SK-N-SH (cell line): ENCODE results near the gene BAIAP2L2. TPM values are rescaled to one million over a fixed set of nuclear protein-coding genes. Genes with fewer than 3 reads are reported as not detected.

Experiments used
- CTCF ChIA-PET: fragments of 300-600, 350-600 bp; formaldehyde crosslinking; extraction: SDS; loops from one replicate; lab custom pipeline; 2021; lab: Yijun Ruan, JAX
- POLR2A ChIA-PET: fragments of 350-600 bp; sonication (Branson Sonifier 250); formaldehyde crosslinking; extraction: SDS; loops from one replicate; lab custom pipeline; 2020; ENCODE audit warnings: antibody characterized with exemption, inconsistent platforms; lab: Yijun Ruan, JAX
- DNase-seq: peaks from one replicate; pipeline ENCODE4 v3.0.0; 2012
- H2AFZ ChIP-seq: fragments of 200-600 bp; sonication (generic); 2 replicates; pipeline ENCODE4 v1.8.1; 2016; ENCODE audit warnings: antibody characterized with exemption, mild to moderate bottlenecking, low read depth
- H3F3A ChIP-seq: fragments of 200-600 bp; sonication (generic); replicated peaks from 2 replicates; pipeline ENCODE3; 2016; ENCODE audit warnings: antibody characterized with exemption, mild to moderate bottlenecking; ENCODE audit not compliant: insufficient read depth
- H3K27ac ChIP-seq, 2 experiments: fragments of 200-500 bp in 1 of 2; fragments of 200-600 bp in 1 of 2; sonication (Bioruptor generic) in 1 of 2; sonication (generic), shearing (Covaris generic) in 1 of 2; 2 replicates each; pipeline versions ENCODE4 v1.5.1 to v1.6.1; 2014 to 2016; ENCODE audit warnings: low read depth in 2 of 2, inconsistent platforms in 1 of 2, low read length in 1 of 2, mild to moderate bottlenecking in 1 of 2, mixed read lengths in 1 of 2
- H3K27me3 ChIP-seq: fragments of 200-600 bp; sonication (generic), shearing (Covaris generic); 2 replicates; pipeline ENCODE4 v1.6.1; 2016; ENCODE audit warnings: mixed run types; ENCODE audit not compliant: insufficient read depth
- H3K36me3 ChIP-seq, 2 experiments: fragments of 200-500 bp in 1 of 2; fragments of 200-600 bp in 1 of 2; sonication (Bioruptor generic) in 1 of 2; sonication (generic) in 1 of 2; replicated peaks in 1 of 2; 2 replicates each; pipeline versions ENCODE3 to v1.5.1; 2014 to 2016; ENCODE audit warnings: low read length in 1 of 2, mild to moderate bottlenecking in 1 of 2; ENCODE audit not compliant: insufficient read depth in 2 of 2, control insufficient read depth in 1 of 2
- H3K4me1 ChIP-seq, 2 experiments: fragments of 200-500 bp in 1 of 2; fragments of 200-600 bp in 1 of 2; sonication (Bioruptor generic) in 1 of 2; sonication (generic), shearing (Covaris generic) in 1 of 2; 2 replicates each; pipeline versions ENCODE4 v1.5.1 to v1.6.1; 2014 to 2016; ENCODE audit warnings: low read depth in 1 of 2, low read length in 1 of 2, mixed run types in 1 of 2; ENCODE audit not compliant: insufficient read depth in 2 of 2, control insufficient read depth in 1 of 2
- H3K4me2 ChIP-seq: fragments of 200-600 bp; sonication (generic), shearing (Covaris generic); 2 replicates; pipeline ENCODE4 v1.6.1; 2017; ENCODE audit warnings: mixed run types
- H3K4me3 ChIP-seq, 2 experiments: fragments of 200-500 bp in 1 of 2; fragments of 200-600 bp in 1 of 2; sonication (Bioruptor generic) in 1 of 2; sonication (generic), shearing (Covaris generic) in 1 of 2; 2 replicates each; pipeline versions ENCODE4 v1.5.1 to v1.8.1; 2014 to 2016; ENCODE audit warnings: low read depth in 2 of 2, inconsistent platforms in 1 of 2, low read length in 1 of 2, mild to moderate bottlenecking in 1 of 2, mixed read lengths in 1 of 2, moderate library complexity in 1 of 2
- H3K79me2 ChIP-seq: fragments of 200-600 bp; sonication (generic); 2 replicates; pipeline ENCODE4 v1.8.1; 2017; ENCODE audit warnings: mild to moderate bottlenecking; ENCODE audit not compliant: insufficient read depth
- H3K9ac ChIP-seq: fragments of 200-600 bp; sonication (generic); 2 replicates; pipeline ENCODE4 v1.6.1; 2017; ENCODE audit warnings: mixed run types
- H3K9me2 ChIP-seq: fragments of 200-600 bp; sonication (generic); 2 replicates; pipeline ENCODE4 v1.6.1; 2017; ENCODE audit warnings: mixed run types
- H3K9me3 ChIP-seq: fragments of 200-600 bp; sonication (generic); 2 replicates; pipeline ENCODE4 v1.6.1; 2017; ENCODE audit warnings: mixed run types, mild to moderate bottlenecking, moderate library complexity
- H4K20me1 ChIP-seq: fragments of 200-600 bp; sonication (generic); 2 replicates; pipeline ENCODE4 v1.6.1; 2017; ENCODE audit warnings: mild to moderate bottlenecking, mixed run types; ENCODE audit not compliant: insufficient read depth
- CHD2 ChIP-seq: fragments of 150-350 bp; IDR thresholded peaks from 2 replicates; pipeline ENCODE4 v1.6.1; 2018; ENCODE audit warnings: low read length; ENCODE audit not compliant: partially characterized antibody
- EP300 ChIP-seq, 2 experiments: IDR thresholded peaks; 2 replicates each; pipeline versions ENCODE4 v1.4.0 to v1.6.1; 2012; ENCODE audit warnings: borderline replicate concordance in 1 of 2, low read depth in 1 of 2, low read length in 1 of 2
- FOSL2 ChIP-seq: IDR thresholded peaks from 2 replicates; pipeline ENCODE4 v1.4.0; 2012; ENCODE audit warnings: low read depth, mild to moderate bottlenecking, moderate library complexity, borderline replicate concordance
- FOXM1 ChIP-seq: IDR thresholded peaks from 2 replicates; pipeline ENCODE4 v1.4.0; 2012; ENCODE audit warnings: low read depth, mild to moderate bottlenecking
- GATA2 ChIP-seq: sonication (generic); formaldehyde crosslinking; IDR thresholded peaks from 2 replicates; pipeline ENCODE4 v1.5.0; 2020; ENCODE audit warnings: mild to moderate bottlenecking, missing genetic modification reagents
- MAX ChIP-seq: IDR thresholded peaks from 2 replicates; pipeline ENCODE4 v1.4.0; 2012; ENCODE audit warnings: low read depth
- MXI1 ChIP-seq: IDR thresholded peaks from 2 replicates; pipeline ENCODE4 v1.6.1; 2012; ENCODE audit warnings: mild to moderate bottlenecking, low read depth, low read length, improper control_type of control experiment
- NFIC ChIP-seq: IDR thresholded peaks from 2 replicates; pipeline ENCODE4 v1.4.0; 2012; ENCODE audit warnings: borderline replicate concordance
- POLR2AphosphoS5 ChIP-seq: IDR thresholded peaks from 2 replicates; pipeline ENCODE4 v1.6.1; 2012; ENCODE audit warnings: low read depth, low read length
- RXRA ChIP-seq: IDR thresholded peaks from 2 replicates; pipeline ENCODE4 v1.4.0; 2012; ENCODE audit warnings: low read depth, mild to moderate bottlenecking, borderline replicate concordance
- SIN3A ChIP-seq: IDR thresholded peaks from 2 replicates; pipeline ENCODE4 v1.6.1; 2012; ENCODE audit warnings: low read depth, mild to moderate bottlenecking, low read length, moderate library complexity, borderline replicate concordance
- TEAD4 ChIP-seq: IDR thresholded peaks from 2 replicates; pipeline ENCODE4 v1.4.0; 2012; ENCODE audit warnings: mild to moderate bottlenecking, borderline replicate concordance; ENCODE audit not compliant: insufficient read depth
- ZBTB33 ChIP-seq: IDR thresholded peaks from 2 replicates; pipeline ENCODE4 v1.4.0; 2012; ENCODE audit warnings: low read depth, borderline replicate concordance
- WGBS: methylation state at CpG from one replicate; pipeline ENCODE4 v1.1.6; 2017; ENCODE audit warnings: low lambda C conversion rate; 5-methylcytosine and 5-hydroxymethylcytosine counted together
- polyA plus RNA-seq, 3 experiments: library from polyadenylated mRNA; depleted of rRNA; stranded (reverse); fragments of >200 nt; gene quantifications; 2 replicates each; pipeline ENCODE4 v1.2.3, GENCODE V29; 2012

The BAIAP2L2 gene
- polyA plus RNA-seq, 1 of the 3 experiments (the other 2 are of a cell fraction) = 0.16 TPM

GRCh38 chr22:38108561-38109319, 1.7 kb downstream of the BAIAP2L2 start:
- no peaks in the 10 kb centered on the region for H3F3A ChIP-seq
- ChIA-PET CTCF (interaction anchor here (1.3 kb wide), 1 partner anchor 8 kb away, joined by 4 read pairs; no protein-coding TSS in a partner anchor), POLR2A (no interaction called here)
- no peaks in the 10 kb centered on the region for H4K20me1 ChIP-seq
- no peak overlapping the region for H2AFZ ChIP-seq
- no peak overlapping the region for H3K9ac ChIP-seq
- no peak for DNase-seq
- no peak overlapping the region for H3K4me2 ChIP-seq
- H3K4me3 ChIP-seq = no peak overlapping the region
- no peaks in the 10 kb centered on the region for H3K79me2 ChIP-seq
- no peaks in the 10 kb centered on the region for H3K36me3 ChIP-seq
- no peaks in the 10 kb centered on the region; a peak in 1 of 4 replicates for H3K4me1 ChIP-seq
- no peaks in the 10 kb centered on the region for H3K9me2 ChIP-seq
- TF ChIP-seq EP300 (IDR thresholded peaks at IDR 0.05; ENCODE audit: borderline replicate concordance in 1 of 2, low read depth in 1 of 2, low read length in 1 of 2) = no peak
- TF ChIP-seq POLR2AphosphoS5 = no peak
- TF ChIP-seq GATA2 (CRISPR knock-in tag) = no peak
- TF ChIP-seq FOSL2 = no peak
- TF ChIP-seq ZBTB33 = no peak
- TF ChIP-seq TEAD4 = no peak
- TF ChIP-seq RXRA = no peak
- TF ChIP-seq FOXM1 = no peak
- TF ChIP-seq CHD2 = no peak
- no peak for TF ChIP-seq MXI1
- no peak for TF ChIP-seq NFIC
- no peaks in the 10 kb centered on the region for H3K9me3 ChIP-seq
- no peaks in the 10 kb centered on the region for H3K27me3 ChIP-seq
- 87% methylated on average over 10 of the region's 15 CpGs for WGBS
- H3K27ac ChIP-seq = no peak overlapping the region

GRCh38 chr22:38107692-38108515, 2.6 kb downstream of the BAIAP2L2 start:
- H2AFZ ChIP-seq = no peak overlapping the region

More at GRCh38 chr22:38107692-38108515, 2.6 kb downstream of the BAIAP2L2 start:
- Histone ChIP-seq H4K20me1 (no peaks in the 10 kb centered on the region), H3K27me3 (no peaks in the 10 kb centered on the region)
- CTCF ChIA-PET = interaction anchor here (1.2 kb wide), 1 partner anchor 56 kb away, joined by 3 read pairs; no protein-coding TSS in a partner anchor
- no peak for TF ChIP-seq SIN3A
- no peak for TF ChIP-seq MAX
- TF ChIP-seq, all 33 proteins: peak for 0
- H3K79me2 ChIP-seq = no peaks in the 10 kb centered on the region
- H3K9me2 ChIP-seq = no peaks in the 10 kb centered on the region
- 66% methylated on average over 4 of the region's 17 CpGs for whole genome bisulfite sequencing
- POLR2A ChIA-PET = no interaction called here
- H3K4me3 ChIP-seq = no peak overlapping the region
- no peaks in the 10 kb centered on the region for H3F3A ChIP-seq
- DNase-seq = no peak
- H3K9ac ChIP-seq = no peak overlapping the region
- H3K4me2 ChIP-seq = no peak overlapping the region
- no peaks in the 10 kb centered on the region for H3K9me3 ChIP-seq
- no peaks in the 10 kb centered on the region; a peak in 1 of 4 replicates for H3K4me1 ChIP-seq
- H3K36me3 ChIP-seq = no peaks in the 10 kb centered on the region
- H3K27ac ChIP-seq = no peak overlapping the region
